Measurements from ENCODE around the gene SLC9A8.
"Not testable (repeated sequence)": the region's sequence is repeated elsewhere in the genome, so short reads cannot be mapped to it uniquely, and the experiment has no call there.

Gene SLC9A8

DNA sequence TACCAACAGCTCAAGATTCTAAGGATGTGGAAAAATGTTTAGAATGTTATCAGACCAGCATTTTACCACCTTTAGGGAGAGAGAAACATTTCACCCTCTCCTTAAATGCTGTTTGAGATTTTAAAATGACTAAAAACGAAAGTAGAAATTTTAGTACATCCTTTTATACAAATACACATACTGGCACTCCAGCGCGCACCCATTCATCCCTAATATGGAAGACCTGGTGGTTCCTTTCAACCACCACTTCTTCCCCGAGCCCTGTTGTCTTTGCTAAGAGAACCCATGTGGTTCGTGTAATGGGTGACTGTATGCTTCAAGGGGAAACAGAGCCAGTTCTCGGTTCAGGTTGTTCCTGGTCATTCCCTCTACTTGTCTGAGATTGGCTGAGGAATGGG is 81.4 kb downstream of the SLC9A8 start:
- no peak for DNase-seq (ENCODE audit: low spot score)

DNA sequence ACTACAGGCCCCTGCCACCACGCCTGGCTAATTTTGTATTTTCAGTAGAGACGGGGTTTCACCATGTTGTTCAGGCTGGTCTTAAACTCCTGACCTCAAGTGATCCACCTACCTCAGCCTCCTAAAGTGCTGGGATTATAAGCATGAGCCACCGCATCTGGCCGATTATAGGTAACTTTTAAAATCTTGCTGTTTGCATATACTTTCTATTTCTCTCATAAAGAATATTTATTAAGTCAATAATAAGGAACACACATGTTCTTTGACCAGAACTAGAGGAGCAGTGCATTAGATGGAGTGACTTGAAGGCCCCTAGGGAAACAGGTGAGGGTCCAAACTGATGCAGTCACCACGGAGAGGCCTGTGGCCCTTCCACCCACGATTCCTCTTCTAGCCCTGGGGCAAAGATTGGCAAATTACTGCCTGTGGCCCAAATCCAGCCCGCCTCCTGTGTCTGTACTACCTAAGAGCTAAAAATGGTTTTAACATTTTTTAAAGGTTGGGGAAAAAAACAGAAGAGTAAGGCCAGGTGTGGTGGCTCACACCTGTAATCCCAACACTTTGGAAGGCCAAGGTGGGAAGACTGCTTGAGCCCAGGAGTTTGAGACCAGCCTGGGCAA is 83.0 kb downstream of the SLC9A8 start:
- not testable (repeated sequence) for DNase-seq (ENCODE audit: low spot score)

DNA sequence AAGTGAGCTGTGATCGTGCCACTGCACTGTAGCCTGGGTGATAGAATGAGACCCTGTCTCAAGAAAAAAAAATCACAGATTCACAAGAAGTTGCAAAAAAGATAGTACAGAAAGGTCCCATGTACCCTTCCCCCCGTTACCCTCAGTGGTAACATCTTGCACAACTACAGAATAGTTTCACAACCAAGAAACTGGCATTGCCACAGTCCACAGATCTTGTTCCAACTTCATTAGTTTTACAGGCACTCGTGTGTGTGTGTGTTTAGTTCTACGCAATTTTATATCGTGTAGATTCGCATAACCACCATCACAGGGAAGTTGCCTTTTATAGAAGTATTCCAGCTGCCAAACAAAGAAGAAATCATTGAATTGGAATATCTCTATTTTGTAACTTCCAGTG is 83.6 kb downstream of the SLC9A8 start:
- DNase-seq (ENCODE audit: low spot score) = no peak

DNA sequence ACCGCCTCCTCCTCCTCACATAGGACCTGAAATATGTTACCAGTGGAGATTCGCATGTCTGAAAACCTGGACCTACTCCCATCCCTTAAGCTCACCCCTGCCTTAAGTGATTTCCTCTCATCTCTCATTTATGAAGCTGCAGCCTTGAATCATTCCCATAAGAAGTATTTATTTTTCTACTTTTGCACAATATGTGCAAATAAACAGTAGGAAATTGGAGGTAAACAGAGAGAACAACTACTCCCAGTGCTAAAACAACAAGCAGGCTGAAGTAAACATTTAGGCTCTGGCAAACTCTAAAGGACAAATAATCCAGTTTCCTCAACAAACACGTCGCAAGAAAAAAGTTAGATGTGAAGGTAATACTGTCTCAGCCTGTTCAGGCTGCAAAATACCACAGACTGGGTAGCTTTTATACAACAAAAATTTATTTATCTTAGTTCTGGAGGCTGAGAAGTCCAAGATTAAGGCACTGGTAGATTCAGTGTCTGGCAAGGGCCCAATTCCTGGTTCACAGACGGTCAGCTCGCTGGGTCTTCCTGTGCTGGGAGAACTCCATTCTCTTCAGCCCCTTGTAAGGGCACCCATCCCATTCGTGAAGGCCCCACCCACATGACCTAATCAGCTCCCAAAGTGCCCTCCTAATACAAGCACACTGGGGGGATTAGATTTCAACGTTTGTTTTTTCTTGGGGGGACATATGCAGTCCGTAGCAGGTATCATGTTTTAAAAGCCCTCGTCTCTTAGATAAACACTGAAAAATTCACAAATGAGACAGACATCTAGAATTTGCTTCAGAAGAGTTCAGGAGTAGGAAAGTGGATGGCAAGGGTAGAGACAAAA is 87.1 kb downstream of the SLC9A8 start:
- no peak for DNase-seq (ENCODE audit: low spot score)

DNA sequence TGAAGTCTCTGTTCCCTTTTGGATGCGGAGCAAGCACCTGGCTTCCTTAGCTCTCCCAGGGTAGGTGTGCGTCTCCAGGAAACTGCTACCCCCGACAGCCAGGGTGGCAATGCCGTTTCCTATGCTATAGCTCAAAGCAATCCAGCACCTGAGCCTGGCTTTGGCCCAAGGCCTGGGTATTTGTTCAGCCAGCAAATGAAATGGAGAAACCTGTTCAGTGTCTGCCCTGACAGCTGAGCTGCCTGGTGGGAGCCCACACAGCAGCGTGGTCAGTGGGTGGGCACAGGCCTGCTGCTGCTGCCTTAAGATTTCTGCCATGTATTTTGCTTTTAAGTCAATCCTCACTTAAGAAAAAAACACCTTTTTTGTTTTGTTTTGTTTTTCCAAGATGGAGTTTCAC is 89.0 kb downstream of the SLC9A8 start:
- DNase-seq (ENCODE audit: low spot score) = no peak

DNA sequence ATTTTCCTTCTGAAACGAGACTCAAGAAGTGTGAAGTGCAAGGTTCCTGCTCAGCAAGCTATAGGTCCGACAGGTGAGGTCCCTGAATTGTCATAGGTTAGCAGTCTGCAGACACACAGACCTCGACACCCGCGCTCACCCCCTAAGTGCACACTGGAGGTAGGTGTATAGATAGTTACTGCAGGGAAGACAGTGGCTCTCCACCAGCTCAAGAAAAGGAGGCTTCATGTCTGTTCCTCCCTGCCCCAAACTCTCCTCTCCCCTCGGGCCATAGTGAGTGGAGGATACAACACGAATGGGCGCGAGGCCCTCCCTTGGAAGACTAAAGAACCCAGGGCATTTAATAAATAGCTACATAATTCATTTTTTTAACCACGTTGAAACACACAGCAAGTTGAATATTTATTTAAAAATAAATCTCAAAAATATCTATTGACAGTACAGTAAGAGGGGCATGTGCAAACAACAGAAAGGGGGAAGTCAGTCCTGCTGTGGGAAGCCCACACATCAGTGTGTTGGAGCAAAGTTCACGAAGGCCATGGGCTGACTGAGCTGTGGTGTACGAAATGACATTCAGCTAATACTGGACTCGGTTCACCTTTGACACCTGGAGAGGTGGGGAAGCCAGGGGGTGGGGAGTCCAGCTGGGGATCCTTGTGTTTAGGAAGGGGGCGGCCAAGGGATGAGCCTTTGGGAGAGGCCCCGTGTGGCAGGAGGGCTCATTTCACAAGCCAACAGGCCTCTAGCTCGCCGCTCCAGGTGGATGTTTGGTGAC is 92.0 kb downstream of the SLC9A8 start:
- DNase-seq (ENCODE audit: low spot score) = no peak

DNA sequence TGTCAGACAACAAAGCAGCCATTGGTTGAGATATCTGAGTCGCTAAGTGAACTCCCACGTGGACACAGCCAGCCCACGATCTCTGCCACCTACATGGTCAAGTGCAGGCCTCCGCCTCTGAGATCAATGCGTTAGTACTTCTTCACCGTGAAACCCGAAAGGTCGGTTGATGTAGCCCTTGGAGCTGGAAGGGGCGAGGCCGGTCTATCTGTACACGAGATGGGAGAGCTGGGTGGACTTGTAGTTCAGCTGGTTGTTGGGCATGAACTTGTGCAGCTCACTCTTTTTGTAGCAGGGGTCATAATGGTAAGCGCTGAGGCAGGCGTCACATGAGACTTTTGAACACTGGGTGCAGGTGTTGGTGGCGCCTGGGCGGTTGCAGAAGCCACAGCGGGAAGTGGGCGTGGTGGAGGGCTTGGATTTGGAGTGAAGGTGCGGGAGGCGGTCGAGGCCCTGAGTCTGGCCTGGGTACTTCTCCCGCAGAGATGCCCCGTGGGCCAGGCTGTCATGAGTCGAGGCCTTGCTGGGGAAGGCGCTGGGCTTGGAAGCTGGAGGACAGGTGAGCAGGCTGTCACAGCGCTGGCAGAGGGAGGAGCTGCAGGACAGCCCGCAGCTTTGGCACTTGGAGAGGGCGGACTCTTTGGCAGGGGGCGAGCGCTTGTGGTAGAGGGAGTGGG is 92.9 kb downstream of the SLC9A8 start:
- no peak for DNase-seq (ENCODE audit: low spot score)

DNA sequence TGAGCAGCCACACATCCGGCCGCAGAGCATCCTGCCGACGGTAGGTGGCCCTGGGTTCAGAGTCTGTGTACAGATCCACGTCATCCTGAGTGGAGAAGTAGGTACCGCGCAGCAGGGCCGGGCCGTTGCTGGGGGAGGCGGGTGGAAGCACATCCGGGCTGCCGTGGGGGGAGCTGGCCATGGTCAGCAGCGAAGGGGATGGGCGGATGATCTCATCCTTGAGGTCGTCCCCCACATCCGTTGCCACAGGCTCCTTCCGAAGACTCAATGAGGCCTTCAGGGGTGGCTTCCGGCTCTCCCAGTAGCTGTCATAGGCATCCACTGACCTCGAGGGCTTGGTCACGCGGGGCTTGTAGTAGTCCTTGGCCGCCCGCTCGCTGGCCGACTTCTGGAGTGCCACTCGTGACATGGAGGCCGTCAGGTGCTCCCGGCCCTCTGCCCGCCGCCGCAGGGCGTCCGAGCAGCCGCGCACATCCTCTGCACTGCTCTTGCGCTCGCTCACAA is 93.5 kb downstream of the SLC9A8 start:
- DNase-seq (ENCODE audit: low spot score) = no peak

DNA sequence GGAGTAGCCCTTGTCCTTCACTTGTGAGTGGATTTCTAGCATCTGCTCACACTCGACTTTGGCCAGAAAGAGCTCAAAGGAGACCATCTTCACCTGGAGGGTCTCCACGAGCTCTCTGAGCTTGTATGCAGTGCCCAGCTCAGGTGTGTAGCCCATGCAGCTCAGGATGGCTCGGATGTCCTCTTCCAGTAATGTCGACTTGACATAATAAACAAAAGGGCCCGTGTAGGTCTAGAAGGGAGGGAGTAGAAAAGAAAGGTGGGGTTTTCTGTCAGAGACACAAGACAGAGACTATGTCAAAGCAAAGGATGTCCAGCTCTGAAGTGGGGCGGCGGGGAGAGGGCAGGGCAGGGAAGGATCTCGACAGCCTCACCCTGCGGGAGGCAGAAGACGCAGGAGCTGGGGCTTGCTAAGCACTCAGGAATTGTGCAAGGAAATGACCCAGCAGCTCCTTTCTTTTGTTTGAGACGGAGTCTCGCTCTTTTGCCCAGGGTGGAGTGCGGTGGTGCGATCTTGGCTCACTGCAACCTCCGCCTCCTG is 94.1 kb downstream of the SLC9A8 start:
- no peak for DNase-seq (ENCODE audit: low spot score)

DNA sequence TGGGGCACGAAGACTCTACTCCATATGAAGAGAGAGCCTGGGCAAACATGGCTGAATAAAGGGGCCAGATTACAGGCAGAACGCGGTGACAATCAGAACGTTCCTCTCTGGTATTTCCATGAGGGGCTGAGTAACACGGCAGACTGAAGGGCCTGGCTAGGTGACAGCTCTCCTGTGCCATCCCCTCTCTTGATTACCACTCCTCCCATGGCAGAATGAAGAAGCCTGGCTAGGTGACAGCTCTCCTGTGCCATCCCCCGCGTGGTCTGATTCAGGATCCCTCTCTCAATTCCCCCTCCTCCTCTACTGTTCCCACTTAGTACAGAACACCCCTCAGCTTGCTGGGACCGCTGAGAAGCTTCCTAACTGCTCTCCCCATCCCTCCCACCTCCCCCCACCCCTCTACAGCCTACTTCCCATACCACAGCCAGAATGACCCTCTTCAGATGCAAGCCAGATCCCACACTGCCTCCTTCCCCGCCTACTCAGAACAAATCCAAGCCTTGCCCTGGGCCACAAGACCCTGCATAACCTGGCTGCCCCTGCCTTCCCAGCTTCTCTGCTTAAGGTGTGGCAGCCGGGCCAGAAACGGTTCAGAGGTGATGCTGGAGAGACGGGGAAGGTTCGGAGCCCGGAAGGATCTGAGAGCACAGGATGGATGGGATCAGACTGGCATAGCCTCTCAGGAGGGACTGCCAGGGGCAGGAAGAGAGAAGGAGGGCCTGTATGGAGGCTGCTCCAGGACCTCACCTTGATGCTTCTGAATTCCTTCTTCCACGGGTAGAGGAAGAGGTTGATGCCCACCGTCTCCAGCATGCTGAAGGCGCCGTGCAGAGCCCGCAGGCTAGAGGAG is 95.0 kb downstream of the SLC9A8 start:
- DNase-seq (ENCODE audit: low spot score) = no peak

DNA sequence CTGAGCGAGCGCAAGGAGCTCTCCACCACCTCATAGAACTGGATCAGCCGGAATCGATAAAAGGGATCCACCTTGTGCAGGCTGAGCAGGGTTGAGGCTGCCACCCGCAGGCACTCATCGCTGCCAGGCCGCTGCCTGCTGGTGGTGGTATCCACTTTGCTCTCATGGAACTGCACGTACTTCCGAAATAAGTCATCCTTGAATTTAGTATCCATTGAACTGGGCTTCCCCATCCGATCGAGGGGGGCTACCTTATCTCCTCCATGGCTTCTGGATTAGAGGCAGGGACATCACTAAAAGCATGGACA is 95.6 kb downstream of the SLC9A8 start:
- no peak for DNase-seq (ENCODE audit: low spot score)

DNA sequence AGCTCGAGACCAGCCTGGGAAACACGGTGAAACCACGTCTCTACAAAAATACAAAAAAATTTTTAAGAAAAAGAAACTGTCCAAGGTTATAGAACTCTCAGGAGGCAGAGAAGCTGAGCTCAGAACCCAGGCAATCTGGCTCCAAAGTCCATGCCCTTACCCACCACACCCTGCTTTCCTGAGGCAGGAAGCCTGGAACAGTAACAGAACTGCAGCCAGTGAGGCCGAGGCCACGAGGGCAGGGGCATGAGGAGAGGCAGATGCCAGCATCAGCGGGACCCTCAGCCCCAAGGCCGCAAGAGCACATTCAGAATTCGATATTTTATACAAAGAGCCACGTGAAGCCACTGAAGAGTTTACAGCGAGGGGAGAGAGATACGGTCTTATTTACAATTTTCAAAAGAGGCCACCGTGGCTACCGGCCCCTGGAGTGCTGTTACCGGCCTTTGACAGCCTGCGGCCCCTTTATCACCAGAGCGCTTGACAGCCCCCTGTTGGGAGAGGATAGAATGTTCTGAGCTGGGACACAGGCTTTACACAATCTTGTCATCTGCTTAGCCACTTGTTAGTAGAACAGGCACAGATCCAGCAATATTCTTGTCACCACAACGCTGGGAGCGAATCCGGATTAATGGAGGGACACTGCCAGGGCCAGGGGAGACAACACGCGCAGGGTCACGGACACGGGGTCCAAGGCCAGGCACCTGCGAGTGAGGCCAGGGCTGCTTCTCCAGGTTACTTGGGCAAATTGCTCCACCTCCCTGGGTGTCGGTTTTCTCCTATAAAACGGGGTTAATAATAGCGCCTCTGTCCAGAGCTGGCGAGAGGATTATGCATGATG is 97.1 kb downstream of the SLC9A8 start:
- no peak for DNase-seq (ENCODE audit: low spot score)

DNA sequence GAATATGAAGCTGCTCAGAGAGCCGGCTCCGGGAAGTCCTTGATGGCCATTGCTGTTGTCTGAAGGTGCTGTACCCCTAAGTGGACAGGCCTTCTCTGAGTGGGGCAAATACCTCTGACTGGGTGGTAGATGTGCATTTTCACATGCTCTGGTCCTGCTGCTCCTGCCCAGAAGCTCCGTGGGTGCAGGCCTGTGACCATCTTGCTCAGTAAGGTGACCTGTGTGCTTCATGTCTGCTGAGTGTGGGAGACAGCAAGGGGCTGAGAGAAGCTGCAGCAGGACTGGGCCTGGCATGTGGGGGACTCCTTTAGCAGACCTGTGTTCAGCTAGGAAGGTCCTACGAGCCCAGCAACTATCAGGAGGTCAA is 97.7 kb downstream of the SLC9A8 start:
- no peak for DNase-seq (ENCODE audit: low spot score)

DNA sequence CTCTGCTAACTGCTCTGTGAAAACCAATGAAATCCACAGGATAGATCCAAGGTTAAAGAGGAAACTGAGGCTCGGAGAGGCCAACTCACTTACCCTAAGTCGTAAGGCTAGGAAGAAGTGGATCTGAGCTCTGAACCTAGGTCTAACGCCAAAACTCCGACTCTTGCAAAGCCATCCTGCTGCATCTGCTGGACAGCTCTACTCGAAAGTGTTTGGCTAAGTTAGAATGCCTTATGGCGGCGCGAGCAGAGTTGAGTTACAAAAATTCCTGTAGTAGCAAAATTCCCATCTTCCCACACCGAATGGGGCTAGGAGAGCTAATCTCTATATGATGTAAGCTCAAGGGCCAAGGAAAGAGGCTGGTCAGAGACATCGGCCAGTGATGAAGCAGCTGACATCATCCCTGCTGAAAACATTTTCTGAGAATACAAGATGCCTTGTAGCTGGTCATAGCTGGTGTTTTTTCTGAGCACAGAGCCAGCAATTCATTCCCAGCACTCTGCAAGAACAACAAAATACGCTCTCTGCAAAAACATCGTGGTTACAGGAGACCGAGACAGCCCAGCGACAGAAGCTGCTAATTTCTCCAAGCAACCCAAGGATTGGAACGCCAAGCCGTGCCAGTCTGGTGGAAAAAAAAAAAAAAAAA is 100.9 kb downstream of the SLC9A8 start:
- no peak for DNase-seq (ENCODE audit: low spot score)

DNA sequence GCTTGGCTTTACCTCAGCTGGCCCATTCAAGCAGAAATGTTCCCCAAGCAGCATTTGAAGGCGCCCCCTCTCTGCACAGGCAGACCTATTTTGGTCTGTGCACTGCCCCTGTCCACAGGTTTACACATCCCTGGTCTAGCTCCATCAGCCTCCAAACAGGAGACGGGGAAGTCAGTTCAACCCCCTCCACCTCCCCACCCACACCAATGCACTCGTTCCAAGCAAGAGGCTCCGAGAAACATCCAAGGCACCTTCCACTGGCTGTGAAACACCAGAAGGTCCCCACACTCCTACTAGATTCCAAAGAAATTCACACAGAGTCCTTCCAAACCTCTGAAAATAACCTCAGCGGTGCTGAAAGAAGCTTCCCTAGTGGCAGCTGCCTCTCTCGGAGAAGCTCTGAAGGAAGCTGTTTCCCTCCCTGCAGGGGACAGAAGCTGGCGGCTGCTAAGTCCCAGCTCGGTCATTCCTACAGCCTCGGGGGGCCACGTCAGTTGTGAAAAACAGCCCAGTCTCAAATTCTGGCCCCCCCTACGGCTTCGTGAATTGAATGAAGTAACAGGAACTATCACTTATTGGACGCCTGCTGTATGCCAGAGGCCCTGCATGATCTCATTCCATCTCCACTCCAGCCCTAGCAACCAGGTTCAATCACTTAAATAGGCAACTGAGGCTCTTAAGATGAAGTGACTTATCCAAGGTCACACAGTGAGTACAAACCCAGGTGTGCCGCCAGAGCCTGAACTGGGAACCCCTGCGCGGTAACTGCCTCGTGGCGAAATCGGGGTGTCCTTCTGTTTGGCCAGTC is 101.9 kb downstream of the SLC9A8 start:
- DNase-seq (ENCODE audit: low spot score) = no peak

DNA sequence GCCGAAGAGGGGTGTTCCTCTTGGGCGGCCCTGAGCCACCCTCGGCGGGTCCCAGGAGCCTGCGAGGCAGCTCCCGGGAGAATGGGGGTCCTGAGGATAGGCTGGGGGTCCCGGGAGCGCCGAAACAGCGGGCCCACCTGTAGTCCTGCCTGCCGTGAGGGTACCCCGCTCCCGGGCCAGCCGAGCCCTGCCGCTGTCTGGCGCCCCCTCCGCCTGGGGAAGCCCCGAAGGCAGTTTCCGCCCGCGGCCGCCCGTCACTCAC is 102.4 kb downstream of the SLC9A8 start:
- DNase-seq (ENCODE audit: low spot score) = no peak

DNA sequence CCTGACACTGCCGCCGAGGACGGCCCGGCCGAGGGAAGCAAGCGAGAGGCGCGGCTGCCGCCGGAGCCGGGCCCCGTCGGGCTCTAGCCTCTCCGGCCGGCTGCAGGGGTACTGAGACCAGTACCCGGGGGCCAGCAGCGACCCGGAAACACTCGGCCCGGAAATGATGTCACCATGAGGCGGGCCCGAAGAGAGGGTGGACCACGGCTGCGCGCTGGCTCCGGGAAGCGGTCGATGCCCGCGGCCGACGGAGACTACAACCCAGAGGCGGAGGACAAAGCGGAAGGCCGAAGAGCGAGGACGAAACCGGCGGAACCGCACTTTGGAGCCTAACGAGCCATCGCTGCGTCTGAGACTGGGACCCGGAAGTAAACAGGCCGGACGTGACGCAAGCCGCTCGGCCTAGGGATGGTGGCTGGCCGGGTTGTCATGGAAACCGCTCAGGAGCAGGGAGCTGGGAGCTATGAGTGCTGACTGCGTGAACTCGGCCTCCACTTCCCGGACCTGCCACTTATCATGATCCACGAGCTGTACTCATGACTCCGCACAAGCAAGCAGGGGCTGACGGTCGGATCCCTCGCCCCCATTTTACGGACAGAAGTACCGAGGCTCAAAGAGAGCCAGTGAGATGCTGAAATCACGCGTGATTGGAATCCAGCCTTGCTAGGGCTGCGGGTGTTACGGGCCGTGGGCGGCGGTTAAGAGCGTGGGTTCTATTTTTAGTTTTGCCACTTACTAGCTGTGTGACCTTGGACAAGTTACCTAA is 102.9 kb downstream of the SLC9A8 start, which contains the start of gene SPATA2:
Gene SPATA2 (minus strand): TSS at position 150 of the 766 bp plus-strand sequence. CDS start 7,039 bp downstream, outside the sequence.
- peak; percentile 90 for DNase-seq (ENCODE audit: low spot score)

All from CD4-positive, alpha-beta T cell treated with Interleukin-6 at 100 ng/mL for 8 hours (primary cell).